NCI-H2107 (cell line): ENCODE results near the gene MADD.

Source experiments
- DNase-seq: peaks from one replicate; lab custom pipeline; 2025; lab: John Stamatoyannopoulos, UW

MADD gene

GRCh38 chr11:47340010-47340409 lies 70.1 kb downstream of the MADD start:
- no peak for DNase-seq

GRCh38 chr11:47340980-47341775 lies 71.2 kb downstream of the MADD start:
- no peak for DNase-seq

DNA sequence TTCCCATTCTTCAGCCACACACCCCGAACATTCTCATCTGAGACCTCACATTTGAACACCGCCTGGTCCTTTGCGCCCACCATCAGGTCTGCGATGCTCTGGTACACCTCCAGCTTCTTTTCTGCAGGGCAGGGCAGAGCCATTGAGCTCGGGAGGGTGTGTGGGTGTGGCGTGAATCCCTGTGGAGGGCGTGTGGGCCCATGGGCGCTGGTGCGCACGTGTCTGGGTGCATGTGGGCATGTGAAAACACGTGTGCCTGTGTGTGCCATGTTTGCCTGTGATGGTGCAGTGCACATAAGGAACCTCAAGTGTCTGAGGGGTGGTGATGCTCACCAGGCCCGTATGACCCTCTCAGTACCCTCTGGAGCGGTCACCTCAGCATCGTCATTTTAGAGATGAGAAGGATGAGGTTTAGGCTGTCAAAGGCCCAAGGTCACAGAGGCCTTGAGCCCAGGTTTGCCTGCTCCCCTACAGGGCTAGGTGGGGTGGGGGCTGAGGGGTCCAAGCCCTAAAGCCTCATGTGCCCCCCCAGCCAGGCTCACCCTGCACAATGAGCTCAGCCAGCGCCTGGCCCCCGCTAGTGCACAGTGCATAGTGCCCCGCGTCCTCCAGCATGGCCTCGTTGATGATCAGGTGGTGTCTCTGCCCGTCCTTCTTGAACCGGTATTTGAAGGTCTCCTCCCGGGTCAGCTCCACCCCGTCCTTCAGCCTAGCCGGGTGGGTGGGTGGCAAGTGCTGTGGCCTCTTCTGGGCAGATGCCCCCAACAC lies 72.3 kb downstream of the MADD start:
- no peak for DNase-seq

DNA sequence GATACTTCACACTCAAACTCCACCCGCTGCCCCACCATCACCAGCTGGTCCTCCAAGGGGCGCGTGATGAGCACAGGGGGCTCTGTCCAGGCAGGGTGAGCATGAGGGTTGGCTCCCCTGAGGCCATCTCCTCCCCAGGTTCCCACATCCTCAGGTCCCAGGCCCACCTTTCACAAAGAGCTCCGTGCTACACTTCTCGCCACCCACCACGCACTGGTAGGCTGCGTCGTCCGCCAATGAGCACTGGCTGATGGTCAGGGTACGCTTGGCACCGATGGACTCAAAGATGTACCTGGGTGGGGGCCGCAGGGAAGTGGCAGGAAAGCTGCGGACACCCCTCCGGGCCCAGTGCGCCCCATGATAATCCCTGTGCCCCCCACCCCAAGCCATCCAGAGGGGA lies 72.9 kb downstream of the MADD start:
- no peak for DNase-seq

GRCh38 chr11:47345890-47346563 lies 76.1 kb downstream of the MADD start:
- DNase-seq, result no peak

GRCh38 chr11:47347137-47347536 lies 77.2 kb downstream of the MADD start:
- no peak for DNase-seq

- no peak for DNase-seq
Observed at GRCh38 chr11:47348131-47348802, 78.3 kb downstream of the MADD start.

DNA sequence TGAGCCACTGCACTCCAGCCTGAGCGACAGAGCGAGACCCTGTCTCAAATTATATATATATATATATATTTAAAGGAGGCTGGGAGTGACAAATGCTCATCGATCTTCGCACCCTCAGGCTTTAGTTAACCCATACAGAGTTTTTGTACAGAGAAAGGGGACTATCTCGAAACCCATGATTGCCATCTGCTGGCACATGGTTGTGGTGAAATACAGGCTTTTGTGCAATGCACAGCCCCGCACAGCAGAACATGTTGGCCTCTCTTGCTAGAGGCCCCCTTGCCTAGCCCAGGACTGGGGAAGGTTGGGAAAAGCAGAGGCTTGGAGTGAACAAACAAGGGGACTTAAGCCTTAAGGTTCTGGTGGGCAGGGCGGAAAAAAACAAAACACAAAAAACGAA lies 78.9 kb downstream of the MADD start:
- peak; percentile 36 for DNase-seq

DNA sequence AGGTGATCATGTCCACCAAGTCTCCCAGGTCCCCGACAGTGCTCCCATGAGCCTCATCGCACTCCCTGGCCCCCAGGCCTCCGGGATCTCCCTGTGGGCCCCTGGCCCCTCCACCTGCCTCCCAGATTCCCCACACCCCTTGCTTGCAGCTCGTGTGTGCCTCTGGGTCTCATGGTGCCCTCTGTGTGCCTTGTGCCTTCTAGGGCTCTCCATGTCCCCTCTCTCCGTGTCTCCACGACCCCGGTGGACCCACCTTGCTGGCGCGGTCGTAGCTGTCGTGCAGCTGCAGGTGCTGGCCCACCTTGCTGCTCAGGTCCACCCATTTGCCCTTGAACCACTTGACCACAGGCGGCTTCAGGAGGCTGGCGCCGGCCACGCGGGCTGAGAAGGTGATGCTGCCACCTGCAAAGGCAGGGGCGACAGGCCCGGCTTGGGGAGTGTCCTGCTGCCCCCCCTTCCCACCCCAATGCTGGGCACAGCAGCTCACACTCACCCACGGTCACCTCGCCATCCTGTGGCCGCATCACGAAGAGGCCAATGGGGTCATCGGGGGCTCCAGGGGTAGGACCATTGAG lies 79.7 kb downstream of the MADD start:
- DNase-seq, result no peak

- no peak for DNase-seq
Observed at GRCh38 chr11:47350315-47350714, 80.4 kb downstream of the MADD start.

DNA sequence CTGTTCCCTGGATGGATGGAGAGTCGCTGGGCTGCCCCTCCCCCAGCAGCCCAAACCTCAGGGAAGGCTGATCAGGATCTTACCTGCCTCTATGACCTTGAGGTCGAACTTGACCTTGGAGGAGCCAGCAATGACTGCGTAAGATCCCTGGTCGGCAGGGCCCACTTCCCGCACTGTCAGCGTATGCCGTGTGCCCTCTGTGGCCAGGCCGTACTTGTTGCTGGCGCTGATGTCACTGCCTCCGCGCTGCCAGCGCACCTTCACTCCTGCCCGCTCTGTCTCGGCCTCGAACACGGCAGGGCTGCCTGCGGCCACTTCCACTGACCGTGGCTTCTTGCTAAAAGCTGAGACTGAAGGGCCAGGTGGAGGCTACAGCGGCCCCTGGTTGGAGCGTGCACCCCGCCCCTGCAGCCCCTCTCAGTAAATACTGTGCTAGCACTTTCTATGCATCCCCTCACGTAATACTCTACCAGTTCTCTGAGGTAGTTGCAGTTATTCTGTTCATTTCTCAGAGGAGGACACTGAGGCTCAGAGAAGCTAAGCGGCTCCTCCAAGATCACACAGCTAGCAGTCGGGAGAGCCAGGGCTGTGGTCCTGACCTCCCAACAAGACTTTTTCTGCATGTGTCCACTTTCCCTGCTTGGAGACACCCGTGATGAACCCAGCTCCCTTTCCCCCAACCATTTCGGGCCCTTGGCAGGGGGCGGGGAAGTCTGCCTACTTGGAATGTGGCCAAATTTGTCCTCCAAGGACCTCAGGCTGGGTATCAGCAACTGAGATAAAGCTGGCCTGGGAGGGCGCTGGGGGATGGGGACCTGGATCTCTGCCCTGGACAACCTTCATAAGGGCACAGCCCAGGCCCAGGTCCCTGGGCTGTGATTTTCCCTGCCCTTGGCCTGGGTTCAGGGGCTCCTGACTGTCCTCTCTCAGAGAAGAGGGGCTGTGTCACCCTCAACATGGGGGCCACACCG lies 81.5 kb downstream of the MADD start:
- no peak for DNase-seq

- DNase-seq, result no peak
Observed at GRCh38 chr11:47352556-47352955, 82.6 kb downstream of the MADD start, which contains the start of gene MYBPC3. Gene MYBPC3, minus strand, starts transcription at chr11:47352702. Its CDS starts 55 bp downstream, at chr11:47352647.

GRCh38 chr11:47353978-47354774 lies 84.2 kb downstream of the MADD start:
- no peak for DNase-seq

DNA sequence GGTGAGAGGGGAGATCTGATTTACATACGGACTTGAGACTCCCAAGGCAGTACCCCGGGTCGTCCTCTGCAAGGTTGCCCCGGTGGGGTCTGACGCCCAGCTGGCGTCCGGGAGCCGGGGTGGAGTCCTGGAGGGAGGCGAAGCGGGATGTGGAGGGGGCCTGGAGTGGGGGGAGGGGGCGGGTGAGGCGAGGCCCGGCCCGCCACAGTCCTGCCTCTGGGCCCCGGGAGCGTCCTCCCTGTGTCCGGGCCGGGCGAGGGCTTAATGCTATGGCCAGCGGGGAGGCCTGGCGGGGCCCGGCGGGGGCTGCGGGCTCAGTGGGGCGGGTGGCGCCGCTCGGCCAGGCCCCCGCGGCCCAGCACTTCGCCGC lies 85.0 kb downstream of the MADD start:
- no peak for DNase-seq

- peak; percentile 92 for DNase-seq
Observed at GRCh38 chr11:47355283-47356128, 85.6 kb downstream of the MADD start.

- no peak for DNase-seq
Observed at GRCh38 chr11:47356129-47356997, 86.4 kb downstream of the MADD start.

DNA sequence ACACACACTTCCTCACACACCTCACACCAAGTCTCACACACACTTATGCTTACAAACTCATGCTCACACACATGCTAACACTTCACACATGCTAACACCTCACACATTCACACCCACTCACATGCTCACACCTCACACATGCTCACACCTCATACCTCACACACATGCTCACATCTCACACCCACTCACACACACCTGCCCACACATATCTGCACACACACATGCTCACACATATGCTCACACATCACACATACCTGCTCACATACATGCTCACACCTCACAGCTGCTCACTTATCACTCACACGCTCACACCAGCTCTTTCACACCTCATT lies 87.0 kb downstream of the MADD start:
- no peak for DNase-seq
